Glutamatergic neuron (in vitro differentiated cells): Measurements from ENCODE around the gene EIPR1. TPM values are rescaled to one million over a fixed set of nuclear protein-coding genes. Genes with fewer than 3 reads are reported as not detected.
"Not testable (repeated sequence)": the region's sequence is repeated elsewhere in the genome, so short reads cannot be mapped to it uniquely, and the experiment has no call there.

ENCODE experiments used
- DNase-seq: peaks from one replicate; pipeline ENCODE4 v3.0.0; 2022
- H3K27ac Mint-ChIP-seq: one replicate; pipeline ENCODE4 v1.8.0; 2020; ENCODE audit warnings: mild to moderate bottlenecking, mixed read lengths, inconsistent platforms; ENCODE audit not compliant: unreplicated experiment
- H3K27me3 Mint-ChIP-seq: one replicate; pipeline ENCODE4 v1.8.0; 2020; ENCODE audit warnings: mild to moderate bottlenecking, moderate library complexity, mixed read lengths, inconsistent platforms; ENCODE audit not compliant: unreplicated experiment
- H3K36me3 Mint-ChIP-seq: one replicate; pipeline ENCODE4 v1.8.0; 2020; ENCODE audit warnings: mild to moderate bottlenecking, mixed read lengths, inconsistent platforms; ENCODE audit not compliant: unreplicated experiment
- H3K4me1 Mint-ChIP-seq: one replicate; pipeline ENCODE4 v1.8.0; 2020; ENCODE audit warnings: mild to moderate bottlenecking, low read depth, mixed read lengths, inconsistent platforms; ENCODE audit not compliant: unreplicated experiment
- H3K4me3 Mint-ChIP-seq: one replicate; pipeline ENCODE4 v1.8.0; 2020; ENCODE audit warnings: mild to moderate bottlenecking, mixed read lengths, inconsistent platforms; ENCODE audit not compliant: unreplicated experiment
- H3K9me3 Mint-ChIP-seq: one replicate; pipeline ENCODE4 v1.8.0; 2020; ENCODE audit warnings: mild to moderate bottlenecking, moderate library complexity, mixed read lengths, inconsistent platforms; ENCODE audit not compliant: unreplicated experiment
- total RNA-seq: library from RNA; stranded (reverse); fragmentation: NEBNext Ultra II Directional; extraction: Animal tissue kit (Norgen Biotek cat#: 25700); gene quantifications from one replicate; pipeline ENCODE4 v1.2.1, GENCODE V29; 2021; ENCODE audit not compliant: unreplicated experiment
- TF ChIP-seq, protein P1 (sequence below): fragments of 200-600 bp; sonication (generic); IDR thresholded peaks from one replicate; pipeline ENCODE4 v1.5.0; 2021; ENCODE audit not compliant: partially characterized antibody, unreplicated experiment

Gene EIPR1
- total RNA-seq, 1 donor from 2014 or later: 43.8 TPM

DNA sequence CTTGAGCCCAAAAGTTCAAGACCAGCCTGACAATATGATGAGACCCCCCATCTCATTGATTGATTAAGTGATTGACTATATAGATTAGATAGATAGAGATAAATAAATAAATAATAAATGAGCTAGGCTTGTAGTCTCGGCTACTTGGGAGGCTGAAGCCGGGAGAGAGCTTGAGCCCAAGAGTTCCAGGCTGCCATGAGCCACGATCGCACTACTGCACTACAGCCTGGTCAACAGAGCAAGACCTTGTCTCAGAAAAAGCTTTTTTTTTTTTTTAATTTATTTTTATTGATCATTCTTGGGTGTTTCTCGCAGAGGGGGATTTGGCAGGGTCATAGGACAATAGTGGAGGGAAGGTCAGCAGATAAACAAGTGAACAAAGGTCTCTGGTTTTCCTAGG is 12.4 kb downstream of the EIPR1 start:
- peaks cover 4% of the 10 kb centered on the region for H3K27me3 Mint-ChIP-seq
- peaks cover 44% of the 10 kb centered on the region for H3K4me1 Mint-ChIP-seq
- H3K27ac Mint-ChIP-seq: peak overlapping the region; percentile 86
- peaks cover 14% of the 10 kb centered on the region for H3K36me3 Mint-ChIP-seq
- TF ChIP-seq, protein P1, sequence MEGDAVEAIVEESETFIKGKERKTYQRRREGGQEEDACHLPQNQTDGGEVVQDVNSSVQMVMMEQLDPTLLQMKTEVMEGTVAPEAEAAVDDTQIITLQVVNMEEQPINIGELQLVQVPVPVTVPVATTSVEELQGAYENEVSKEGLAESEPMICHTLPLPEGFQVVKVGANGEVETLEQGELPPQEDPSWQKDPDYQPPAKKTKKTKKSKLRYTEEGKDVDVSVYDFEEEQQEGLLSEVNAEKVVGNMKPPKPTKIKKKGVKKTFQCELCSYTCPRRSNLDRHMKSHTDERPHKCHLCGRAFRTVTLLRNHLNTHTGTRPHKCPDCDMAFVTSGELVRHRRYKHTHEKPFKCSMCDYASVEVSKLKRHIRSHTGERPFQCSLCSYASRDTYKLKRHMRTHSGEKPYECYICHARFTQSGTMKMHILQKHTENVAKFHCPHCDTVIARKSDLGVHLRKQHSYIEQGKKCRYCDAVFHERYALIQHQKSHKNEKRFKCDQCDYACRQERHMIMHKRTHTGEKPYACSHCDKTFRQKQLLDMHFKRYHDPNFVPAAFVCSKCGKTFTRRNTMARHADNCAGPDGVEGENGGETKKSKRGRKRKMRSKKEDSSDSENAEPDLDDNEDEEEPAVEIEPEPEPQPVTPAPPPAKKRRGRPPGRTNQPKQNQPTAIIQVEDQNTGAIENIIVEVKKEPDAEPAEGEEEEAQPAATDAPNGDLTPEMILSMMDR: no peak
- DNase-seq: no peak
- peaks cover 12% of the 10 kb centered on the region for H3K9me3 Mint-ChIP-seq
- no peak overlapping the region for H3K4me3 Mint-ChIP-seq

DNA sequence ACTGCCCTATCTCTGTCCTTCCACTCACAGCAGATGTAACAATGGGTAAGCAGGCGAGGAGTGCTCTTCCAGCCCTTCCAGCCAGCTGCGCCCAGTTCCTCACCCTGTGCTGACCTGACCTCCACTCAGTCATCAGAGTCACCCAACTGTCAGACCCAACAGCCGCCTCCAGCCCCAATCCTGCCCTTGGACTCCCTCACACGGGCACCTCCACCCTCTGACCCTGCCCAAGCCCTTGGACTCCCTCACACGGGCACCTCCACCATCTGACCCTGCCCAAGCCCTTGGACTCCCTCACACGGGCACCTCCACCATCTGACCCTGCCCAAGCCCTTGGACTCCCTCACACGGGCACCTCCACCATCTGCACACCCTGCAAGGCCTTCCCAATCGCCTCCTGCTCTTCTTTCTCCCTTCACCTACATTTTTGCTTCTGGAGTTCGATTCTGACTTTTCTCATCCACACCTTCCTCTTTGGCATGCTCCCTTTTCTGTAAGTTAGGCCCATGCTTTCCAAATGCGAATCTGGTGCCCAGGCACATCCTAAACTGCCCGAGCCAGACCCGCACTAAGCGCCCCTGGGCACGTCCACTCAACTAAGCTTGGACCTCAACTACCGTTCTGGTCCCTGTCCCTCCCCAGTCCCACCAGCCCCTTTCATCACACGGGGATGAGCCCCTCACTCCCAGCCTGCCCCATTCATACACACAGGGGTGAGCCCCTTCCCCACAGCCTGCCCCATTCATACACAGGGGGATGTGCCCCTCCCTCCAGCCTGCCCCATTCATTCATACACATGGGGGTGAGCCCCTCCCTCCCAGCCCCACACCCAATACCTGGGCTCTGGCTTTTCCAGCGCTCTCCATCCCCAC is 15.9 kb downstream of the EIPR1 start:
- peak overlapping the region; percentile 1 for H3K27ac Mint-ChIP-seq
- H3K9me3 Mint-ChIP-seq: peaks cover 12% of the 10 kb centered on the region
- peaks cover 2% of the 10 kb centered on the region for H3K27me3 Mint-ChIP-seq
- no peak for DNase-seq
- H3K4me3 Mint-ChIP-seq: peak overlapping the region; percentile 22
- H3K36me3 Mint-ChIP-seq: no peaks in the 10 kb centered on the region
- TF ChIP-seq, protein P1: no peak
- peaks cover 41% of the 10 kb centered on the region for H3K4me1 Mint-ChIP-seq

DNA sequence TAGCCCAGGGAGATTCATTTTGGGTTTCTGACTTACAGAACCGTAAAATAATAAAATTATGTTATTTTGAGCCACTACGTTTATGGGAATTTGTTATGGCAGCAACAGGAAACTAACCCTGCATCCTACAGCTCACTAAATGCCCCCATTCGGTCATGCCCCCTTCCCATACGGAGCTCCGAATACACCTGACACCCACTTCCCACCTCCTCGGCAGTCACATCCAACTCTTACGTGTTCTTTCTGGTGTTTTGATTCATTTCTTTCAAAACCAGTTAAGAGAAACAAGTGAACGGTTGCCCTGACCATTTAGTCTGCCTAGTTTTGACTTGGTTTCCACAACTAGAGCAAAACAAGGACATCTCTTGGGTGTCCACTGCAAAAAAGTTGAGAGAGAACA is 19.7 kb downstream of the EIPR1 start:
- TF ChIP-seq, protein P1: no peak
- no peaks in the 10 kb centered on the region for H3K27me3 Mint-ChIP-seq
- H3K27ac Mint-ChIP-seq: no peak overlapping the region
- peaks cover 34% of the 10 kb centered on the region for H3K4me1 Mint-ChIP-seq
- H3K9me3 Mint-ChIP-seq: peaks cover 8% of the 10 kb centered on the region
- DNase-seq: no peak
- H3K36me3 Mint-ChIP-seq: no peaks in the 10 kb centered on the region
- peak overlapping the region; percentile 33 for H3K4me3 Mint-ChIP-seq

DNA sequence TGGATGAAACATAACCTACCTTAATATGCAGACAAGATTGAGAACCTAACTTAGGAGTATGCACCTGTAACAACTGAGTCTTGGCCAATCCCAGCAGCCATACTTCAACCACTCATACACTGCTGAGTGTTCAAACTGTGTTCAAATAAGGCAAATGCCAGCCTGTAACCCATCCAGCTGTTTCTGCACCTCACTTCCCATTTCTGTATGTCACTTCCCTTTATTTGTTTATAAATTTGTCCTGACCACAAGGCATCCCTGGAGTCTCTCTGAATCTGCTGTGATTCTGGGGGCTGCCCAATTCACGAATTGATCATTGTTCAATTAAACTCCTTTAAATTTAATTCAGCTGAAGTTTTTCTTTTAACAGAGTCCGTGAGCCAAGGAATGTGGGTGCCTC is 20.2 kb downstream of the EIPR1 start:
- not testable (repeated sequence) for H3K4me3 Mint-ChIP-seq, H3K9me3 Mint-ChIP-seq, H3K36me3 Mint-ChIP-seq, DNase-seq, H3K27ac Mint-ChIP-seq, H3K27me3 Mint-ChIP-seq
- H3K4me1 Mint-ChIP-seq: peaks cover 29% of the 10 kb centered on the region

DNA sequence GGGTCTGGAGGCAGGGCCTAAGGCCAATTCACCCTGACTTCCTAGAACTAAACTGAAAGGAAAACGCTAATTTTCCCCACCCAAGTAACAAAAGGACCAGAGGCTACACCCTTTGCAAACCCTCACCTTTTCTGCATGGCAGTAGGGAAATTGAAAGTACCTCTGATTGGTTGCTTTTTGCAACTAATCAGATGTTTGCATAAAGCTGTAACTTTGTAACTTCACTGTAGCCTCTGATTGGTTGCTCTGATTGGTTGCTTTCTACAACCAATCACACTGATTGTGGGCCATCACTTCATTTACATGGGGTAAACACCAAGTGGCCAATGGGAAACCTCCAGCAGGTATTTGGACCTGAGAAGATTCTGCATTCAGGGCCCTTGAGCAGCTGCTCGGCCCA is 20.8 kb downstream of the EIPR1 start:
- H3K27me3 Mint-ChIP-seq: no peaks in the 10 kb centered on the region
- no peak for DNase-seq
- no peak overlapping the region for H3K4me3 Mint-ChIP-seq
- TF ChIP-seq, protein P1: no peak
- H3K4me1 Mint-ChIP-seq: peaks cover 24% of the 10 kb centered on the region
- H3K27ac Mint-ChIP-seq: peak overlapping the region; percentile 78
- H3K36me3 Mint-ChIP-seq: peaks cover 6% of the 10 kb centered on the region
- H3K9me3 Mint-ChIP-seq: peaks cover 6% of the 10 kb centered on the region
